ENCODE measurements around the gene TKT. TPM values are rescaled to one million over a fixed set of nuclear protein-coding genes. Genes with fewer than 3 reads are reported as not detected.

TKT gene
- total RNA-seq, 4 donors from 2014 or later = 130 to 171 (median 145) TPM

GRCh38 chr3:53193466-53194209, 62.2 kb downstream of the TKT start:
- peaks cover 0 to 45% (median 4%) of the 10 kb centered on the region in 3 donors for H3K36me3 ChIP-seq
- no peak overlapping the region for H3K4me3 ChIP-seq
- H3K27me3 ChIP-seq = no peaks in the 10 kb centered on the region
- TF ChIP-seq POLR2A (IDR thresholded peaks at IDR 0.05) = no peak
- TF ChIP-seq CTCF (IDR thresholded peaks at IDR 0.05) = no peak
- H3K4me1 ChIP-seq = peaks cover 0 to 11% (median 4%) of the 10 kb centered on the region in 4 donors
- no peak for DNase-seq
- no peaks in the 10 kb centered on the region for H3K9me3 ChIP-seq
- H3K27ac ChIP-seq = peak overlapping the region in 2 of 4 donors; percentile 20 to 52

GRCh38 chr3:53192608-53193007, 63.2 kb downstream of the TKT start:
- peaks cover 0 to 51% (median 4%) of the 10 kb centered on the region in 3 donors for H3K36me3 ChIP-seq
- no peak overlapping the region for H3K4me3 ChIP-seq
- DNase-seq = peak in 2 of 3 donors; percentile 70 to 79

GRCh38 chr3:53191836-53192480, 63.9 kb downstream of the TKT start:
- TF ChIP-seq POLR2A (IDR thresholded peaks at IDR 0.05) (no peak), CTCF (IDR thresholded peaks at IDR 0.05) (no peak)
- H3K36me3 ChIP-seq = peaks cover 0 to 57% (median 4%) of the 10 kb centered on the region in 3 donors
- peak in 2 of 3 donors; percentile 57 to 58 for DNase-seq

More at GRCh38 chr3:53192608-53193007, 63.2 kb downstream of the TKT start:
- TF ChIP-seq POLR2A (IDR thresholded peaks at IDR 0.05) = no peak
- TF ChIP-seq CTCF (IDR thresholded peaks at IDR 0.05) = no peak
- Histone ChIP-seq H3K9me3 (no peaks in the 10 kb centered on the region), H3K4me1 (peaks cover 0 to 11% (median 5%) of the 10 kb centered on the region in 4 donors), H3K27ac (peak overlapping the region in 2 of 4 donors; percentile 20 to 52), H3K27me3 (no peaks in the 10 kb centered on the region)

GRCh38 chr3:53190659-53191058, 65.2 kb downstream of the TKT start:
- no peak for DNase-seq
- Histone ChIP-seq H3K4me3 (no peak overlapping the region), H3K4me1 (peaks cover 0 to 11% (median 5%) of the 10 kb centered on the region in 4 donors), H3K36me3 (peaks cover 0 to 70% (median 4%) of the 10 kb centered on the region in 3 donors), H3K9me3 (no peaks in the 10 kb centered on the region), H3K27ac (peak overlapping the region in 1 of 4 donors; percentile 38), H3K27me3 (no peaks in the 10 kb centered on the region)
- no peak for TF ChIP-seq CTCF (IDR thresholded peaks at IDR 0.05)
- TF ChIP-seq POLR2A (IDR thresholded peaks at IDR 0.05) = no peak

More at GRCh38 chr3:53191836-53192480, 63.9 kb downstream of the TKT start:
- Histone ChIP-seq H3K4me1 (peaks cover 0 to 11% (median 8%) of the 10 kb centered on the region in 4 donors), H3K4me3 (no peak overlapping the region), H3K27me3 (no peaks in the 10 kb centered on the region), H3K9me3 (no peaks in the 10 kb centered on the region), H3K27ac (peak overlapping the region in 2 of 4 donors; percentile 18 to 52)

- Histone ChIP-seq H3K27ac (peak overlapping the region in 1 of 4 donors; percentile 59), H3K9me3 (no peaks in the 10 kb centered on the region), H3K36me3 (peaks cover 0 to 81% (median 4%) of the 10 kb centered on the region in 3 donors), H3K4me1 (peaks cover 0 to 11% (median 4%) of the 10 kb centered on the region in 4 donors), H3K27me3 (no peaks in the 10 kb centered on the region), H3K4me3 (no peak overlapping the region)
- peak in 1 of 3 donors; percentile 14 for DNase-seq
- TF ChIP-seq CTCF (IDR thresholded peaks at IDR 0.05) (no peak), POLR2A (IDR thresholded peaks at IDR 0.05) (no peak)
These were observed 66.5 kb downstream of the TKT start for GRCh38 chr3:53189276-53189675.

Measured in Peyer's patch (tissue), 4 donors.